DMS79 treated with DMSO at 0.1 percent for 48 hours (cell line): ENCODE results near the gene CRYBG1.
A peak's percentile ranks its signal among the peaks of the same experiment; 100 is the strongest.

Experiments
- DNase-seq: peaks from one replicate; lab custom pipeline; 2025; lab: John Stamatoyannopoulos, UW

Gene CRYBG1, protein sequence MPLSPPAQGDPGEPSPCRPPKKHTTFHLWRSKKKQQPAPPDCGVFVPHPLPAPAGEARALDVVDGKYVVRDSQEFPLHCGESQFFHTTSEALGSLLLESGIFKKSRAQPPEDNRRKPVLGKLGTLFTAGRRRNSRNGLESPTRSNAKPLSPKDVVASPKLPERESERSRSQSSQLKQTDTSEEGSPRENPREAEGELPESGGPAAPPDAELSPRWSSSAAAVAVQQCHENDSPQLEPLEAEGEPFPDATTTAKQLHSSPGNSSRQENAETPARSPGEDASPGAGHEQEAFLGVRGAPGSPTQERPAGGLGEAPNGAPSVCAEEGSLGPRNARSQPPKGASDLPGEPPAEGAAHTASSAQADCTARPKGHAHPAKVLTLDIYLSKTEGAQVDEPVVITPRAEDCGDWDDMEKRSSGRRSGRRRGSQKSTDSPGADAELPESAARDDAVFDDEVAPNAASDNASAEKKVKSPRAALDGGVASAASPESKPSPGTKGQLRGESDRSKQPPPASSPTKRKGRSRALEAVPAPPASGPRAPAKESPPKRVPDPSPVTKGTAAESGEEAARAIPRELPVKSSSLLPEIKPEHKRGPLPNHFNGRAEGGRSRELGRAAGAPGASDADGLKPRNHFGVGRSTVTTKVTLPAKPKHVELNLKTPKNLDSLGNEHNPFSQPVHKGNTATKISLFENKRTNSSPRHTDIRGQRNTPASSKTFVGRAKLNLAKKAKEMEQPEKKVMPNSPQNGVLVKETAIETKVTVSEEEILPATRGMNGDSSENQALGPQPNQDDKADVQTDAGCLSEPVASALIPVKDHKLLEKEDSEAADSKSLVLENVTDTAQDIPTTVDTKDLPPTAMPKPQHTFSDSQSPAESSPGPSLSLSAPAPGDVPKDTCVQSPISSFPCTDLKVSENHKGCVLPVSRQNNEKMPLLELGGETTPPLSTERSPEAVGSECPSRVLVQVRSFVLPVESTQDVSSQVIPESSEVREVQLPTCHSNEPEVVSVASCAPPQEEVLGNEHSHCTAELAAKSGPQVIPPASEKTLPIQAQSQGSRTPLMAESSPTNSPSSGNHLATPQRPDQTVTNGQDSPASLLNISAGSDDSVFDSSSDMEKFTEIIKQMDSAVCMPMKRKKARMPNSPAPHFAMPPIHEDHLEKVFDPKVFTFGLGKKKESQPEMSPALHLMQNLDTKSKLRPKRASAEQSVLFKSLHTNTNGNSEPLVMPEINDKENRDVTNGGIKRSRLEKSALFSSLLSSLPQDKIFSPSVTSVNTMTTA (N-terminal part only)

DNA sequence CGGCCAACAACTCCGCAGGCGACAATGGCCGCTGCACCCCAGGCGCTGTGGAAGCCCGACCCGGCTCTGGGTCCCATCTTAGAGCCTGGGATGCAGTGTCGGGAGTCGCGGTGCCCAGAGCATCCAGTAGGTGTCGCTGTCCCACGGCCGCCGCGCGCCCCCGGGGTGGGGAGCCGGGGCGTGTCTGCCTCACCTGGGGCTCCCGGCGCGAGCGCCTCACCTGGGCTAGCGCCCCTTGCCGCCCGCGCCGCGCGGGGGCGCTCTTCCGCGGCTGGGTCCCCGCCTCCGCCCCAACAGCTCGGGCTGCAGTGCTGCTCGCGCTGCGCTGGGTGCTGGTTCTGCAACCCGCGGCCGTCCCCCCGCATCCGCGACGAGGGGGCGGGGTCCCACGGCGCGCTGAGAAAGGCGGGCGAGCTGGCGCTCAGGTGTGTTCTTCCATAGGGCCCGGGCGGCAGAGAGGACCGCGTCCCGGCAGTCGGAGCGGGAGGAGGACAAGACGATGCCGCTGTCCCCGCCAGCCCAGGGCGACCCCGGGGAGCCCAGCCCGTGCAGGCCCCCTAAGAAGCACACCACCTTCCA is at the start of gene CRYBG1:
CRYBG1 (plus strand) TSS at position 308 of the 579 bp plus-strand sequence; CDS start at position 500, 192 bp downstream.
- DNase-seq: peak; percentile 68

DNA sequence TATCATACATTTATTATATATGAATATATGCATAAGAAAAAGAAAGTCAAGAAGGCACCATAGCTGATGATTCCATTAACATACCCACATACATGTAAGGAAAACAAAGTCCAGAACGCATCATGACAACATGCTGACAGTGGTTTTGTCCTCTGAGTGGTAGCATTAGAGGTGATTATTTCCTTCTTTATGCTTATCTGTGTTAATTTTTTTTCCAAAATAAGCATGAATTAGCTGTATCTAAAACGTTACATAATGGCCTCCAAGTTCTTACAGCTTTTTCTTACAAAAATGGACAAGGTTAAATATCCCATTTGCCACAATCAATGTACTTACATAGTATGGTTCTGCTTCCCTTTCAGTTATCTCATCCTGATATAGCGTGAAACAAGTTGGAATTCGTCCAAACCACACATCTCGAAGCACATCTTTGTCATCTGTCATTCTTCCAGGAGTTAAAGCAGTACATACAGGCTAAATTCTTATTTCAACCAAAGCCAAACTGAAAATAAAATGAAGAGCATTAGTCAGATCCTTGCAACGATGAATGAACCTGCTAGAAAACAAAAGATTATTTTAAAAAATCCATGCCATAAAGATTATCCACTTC is 44.6 kb upstream of the CRYBG1 start:
- DNase-seq: peak; percentile 12

DNA sequence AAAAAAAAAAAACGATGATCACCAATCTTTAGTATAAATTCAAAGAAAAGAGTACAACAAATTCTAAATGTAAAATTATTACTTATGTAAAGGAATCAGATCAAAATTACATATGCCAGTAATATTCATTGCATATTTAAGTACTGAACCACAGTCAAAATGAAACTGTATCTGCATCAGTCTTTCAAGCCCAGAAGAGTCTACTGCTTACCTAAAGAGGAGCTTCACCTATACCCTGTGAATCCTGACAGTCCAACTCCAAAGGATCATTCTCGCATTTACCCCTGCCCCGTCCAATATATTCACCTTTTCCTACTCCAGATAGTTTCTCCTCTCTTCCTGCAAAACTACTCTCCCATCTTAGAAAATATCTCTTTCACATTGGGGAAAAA is 44.1 kb upstream of the CRYBG1 start:
- no peak for DNase-seq

DNA sequence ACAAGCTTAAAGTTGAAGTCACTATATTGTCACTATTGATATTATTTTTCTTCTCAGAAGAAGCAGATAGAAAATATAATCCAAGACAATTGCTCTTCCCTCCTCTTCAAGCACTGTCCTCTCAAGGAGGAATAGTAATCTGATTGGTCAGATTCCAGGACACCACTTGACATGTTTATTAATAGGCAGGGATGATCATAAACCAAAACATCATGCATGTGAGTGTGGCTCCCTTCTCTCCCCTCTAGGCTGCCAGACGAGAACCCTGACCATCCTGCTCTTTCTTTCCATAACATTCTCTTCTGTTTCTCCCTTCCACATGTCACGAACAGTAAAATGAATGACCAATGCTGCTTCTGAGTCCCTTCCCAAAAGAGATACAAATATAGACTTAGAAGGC is 42.5 kb upstream of the CRYBG1 start:
- no peak for DNase-seq

DNA sequence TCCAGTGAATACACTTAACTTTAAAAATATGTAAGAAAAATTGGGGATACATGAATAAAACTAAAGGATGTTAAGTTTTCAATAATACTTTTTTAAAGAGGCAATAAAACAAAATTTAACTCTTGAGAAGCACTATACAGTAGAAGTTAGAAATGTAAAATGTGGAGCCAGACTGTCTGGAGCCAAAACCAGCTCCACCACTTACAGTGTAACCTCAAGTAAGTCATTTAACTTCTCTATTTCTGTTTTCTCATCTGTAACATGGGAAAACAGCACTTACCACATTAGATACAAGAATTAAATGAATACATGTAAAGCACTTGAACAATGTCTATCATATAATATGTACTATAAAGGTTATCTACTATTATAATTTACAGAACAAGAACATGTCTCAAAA is 41.7 kb upstream of the CRYBG1 start:
- DNase-seq: peak; percentile 37

DNA sequence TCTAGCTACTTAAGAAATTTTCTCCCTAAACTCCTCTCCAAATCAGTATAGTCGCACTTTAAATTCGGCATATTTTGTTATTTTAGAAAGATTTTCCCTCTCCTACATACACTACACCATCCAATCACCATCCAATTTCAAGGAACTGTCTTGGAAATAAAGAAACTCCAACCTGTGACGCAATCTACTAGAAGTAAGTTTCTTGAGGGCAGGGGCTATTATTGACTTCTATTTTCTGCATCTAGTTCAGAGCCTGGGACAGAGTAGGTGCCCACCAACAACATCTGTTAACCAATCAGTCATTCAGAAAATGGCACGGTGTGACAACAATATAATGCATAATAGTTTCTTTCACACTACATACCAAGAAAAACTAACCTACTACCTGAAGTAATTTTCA is 38.6 kb upstream of the CRYBG1 start:
- DNase-seq: no peak

DNA sequence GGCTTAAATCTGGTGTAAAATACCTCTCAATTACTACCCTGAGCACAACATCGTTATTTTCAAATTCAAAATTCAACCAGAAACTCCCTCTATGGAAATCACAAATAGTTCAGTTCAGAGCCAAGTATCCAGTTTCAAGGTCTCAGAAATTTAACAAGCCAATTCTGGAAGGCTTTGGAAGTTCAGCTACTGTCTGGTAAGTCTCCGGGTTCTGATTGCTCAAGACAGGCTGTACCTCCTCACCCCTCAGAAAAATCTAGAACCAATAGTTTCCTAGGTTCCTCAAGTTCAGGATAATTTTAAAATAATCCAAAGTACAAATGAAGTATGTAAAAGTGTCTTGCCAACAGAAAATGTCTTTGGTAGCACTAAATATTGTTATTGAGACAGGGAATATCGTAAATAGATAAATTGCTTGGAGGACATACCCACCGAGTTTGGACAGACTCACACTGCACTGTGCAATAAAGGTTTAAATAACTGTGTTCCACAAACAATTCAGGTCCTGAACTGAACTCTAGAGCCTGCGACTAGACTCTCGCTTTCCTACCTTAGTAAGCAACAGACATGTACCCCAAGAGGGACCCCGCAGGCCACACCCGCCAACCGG is 35.7 kb upstream of the CRYBG1 start:
- peak; percentile 15 for DNase-seq

DNA sequence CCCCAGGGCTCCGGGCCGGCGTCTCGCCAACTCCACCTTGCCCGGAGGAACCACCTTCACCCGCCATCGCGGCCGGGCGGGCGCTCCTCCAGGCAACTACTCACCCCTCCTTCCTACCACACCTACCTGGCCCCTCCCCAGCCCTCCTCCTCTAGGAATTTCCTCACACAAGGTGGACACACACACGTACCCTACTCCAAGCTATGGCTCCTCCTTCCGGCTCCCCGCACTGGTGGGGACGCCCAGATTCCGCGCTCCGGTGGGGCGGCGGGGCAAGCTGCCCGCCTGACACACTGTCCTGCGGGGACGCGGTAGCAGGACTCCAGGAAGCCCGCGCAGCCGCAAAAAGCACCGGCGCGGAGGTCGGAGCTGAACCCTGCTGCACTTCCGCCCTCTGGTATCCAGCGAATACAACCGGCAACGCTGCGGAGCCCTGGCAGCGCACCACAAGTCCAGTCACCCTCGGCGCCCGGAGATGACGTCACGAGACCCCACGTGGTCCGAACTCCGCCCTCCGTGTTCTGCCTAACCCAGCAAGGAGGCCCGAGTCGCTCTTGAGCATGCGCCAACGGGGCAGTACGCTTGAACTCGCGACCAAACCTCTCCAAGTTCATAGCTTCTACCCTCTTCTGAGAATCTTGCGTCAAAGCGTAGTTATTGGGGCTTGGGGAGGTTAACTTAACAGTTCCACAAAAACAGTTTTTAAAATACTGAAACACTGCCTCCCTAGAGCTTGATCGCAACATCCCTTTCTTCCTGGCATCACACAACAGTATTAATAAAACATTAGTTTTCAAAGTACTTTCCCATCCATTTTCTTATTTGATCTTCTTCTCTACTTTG is 35.0 kb upstream of the CRYBG1 start, which contains the start of gene ATG5:
ATG5 (minus strand) TSS at position 425 of the 843 bp plus-strand sequence. CDS start 9,552 bp downstream, outside the sequence.
- DNase-seq: peak; percentile 96

DNA sequence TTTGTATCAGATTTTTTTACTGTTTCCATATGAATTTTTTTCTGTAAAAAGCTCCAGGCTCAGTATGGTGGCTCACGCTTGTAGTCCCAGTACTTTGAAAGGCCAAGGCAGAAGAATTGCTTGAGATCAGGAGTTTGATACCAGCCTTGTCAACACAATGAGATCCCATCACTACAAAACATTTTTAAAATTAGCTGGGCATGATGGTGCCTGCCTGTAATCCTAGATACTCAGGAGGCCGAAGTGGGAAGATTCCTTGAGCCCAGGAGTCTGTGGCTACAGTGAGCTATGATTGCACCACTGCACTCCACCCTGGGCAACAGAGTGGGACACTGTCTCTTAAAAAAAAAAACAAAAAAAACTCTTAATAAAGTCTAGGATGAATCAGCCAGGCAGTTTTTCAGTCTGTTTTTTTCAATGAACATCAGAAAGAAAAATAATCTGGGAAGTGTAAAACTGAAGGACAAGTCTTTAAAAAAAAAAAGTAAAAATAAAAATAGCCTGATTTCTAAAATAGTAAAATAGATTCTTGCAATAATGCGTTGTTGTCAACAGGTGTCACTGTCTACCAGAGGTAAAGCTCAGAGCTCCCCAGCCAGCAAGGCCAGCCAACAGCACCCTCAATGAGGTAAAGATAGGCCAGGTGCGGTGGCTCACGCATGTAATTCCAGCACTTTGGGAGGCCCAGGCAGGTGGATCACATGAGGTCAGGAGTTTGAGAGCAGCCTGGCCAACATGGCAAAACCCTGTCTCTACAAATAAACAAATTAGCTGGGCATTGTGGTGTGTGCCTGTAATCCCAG is 25.7 kb upstream of the CRYBG1 start:
- peak; percentile 29 for DNase-seq

DNA sequence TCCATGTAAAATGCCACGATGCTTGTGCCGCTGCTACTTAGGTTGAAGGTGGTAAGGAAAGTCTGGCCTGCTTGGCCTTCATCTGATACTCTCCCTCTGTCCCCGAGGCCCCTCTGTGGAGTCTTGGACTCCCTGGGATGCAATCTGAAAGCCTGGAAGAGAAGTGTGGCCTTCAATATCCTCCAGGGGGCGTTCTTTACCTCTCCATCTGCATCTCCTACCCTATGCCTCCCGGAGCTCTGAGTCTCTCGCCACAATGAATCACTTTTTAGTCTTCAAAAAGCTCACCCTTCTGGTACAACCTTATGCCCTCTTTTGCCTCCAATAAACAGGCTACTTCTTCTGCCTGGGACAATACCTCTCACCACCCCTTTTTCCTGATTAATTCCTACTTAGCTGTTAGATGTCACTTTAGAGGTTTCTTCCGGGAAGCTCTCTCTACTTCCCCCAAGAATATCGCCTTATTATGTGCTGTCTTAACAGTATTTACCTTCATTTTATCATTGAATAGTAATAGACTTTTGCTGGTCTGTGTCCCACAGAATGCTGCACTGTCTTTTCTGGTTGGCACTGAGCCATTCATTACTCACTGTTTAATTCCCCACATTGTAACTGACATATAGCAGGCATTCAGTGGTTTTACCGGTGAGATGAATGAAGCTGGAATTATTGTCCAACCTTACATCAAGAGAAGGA is 21.0 kb upstream of the CRYBG1 start:
- DNase-seq: peak; percentile 39

DNA sequence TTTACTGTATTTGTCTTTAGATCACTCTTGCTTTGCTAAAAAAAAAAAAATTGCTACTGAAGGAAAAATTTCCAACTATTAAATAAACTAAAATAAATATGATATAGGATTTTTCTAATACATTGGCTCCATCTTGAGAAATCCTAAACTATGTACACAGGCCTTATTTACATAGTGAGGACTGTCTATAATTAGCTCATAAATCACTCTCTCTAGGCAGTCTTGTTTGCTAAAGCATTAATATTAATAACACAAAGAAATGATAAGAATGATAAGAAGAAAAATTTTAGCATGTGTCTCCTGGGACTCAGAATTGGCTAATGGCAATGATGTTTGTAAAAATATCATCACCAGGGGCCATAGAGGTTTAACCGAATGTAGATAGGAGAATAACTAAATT is 13.3 kb upstream of the CRYBG1 start:
- no peak for DNase-seq

DNA sequence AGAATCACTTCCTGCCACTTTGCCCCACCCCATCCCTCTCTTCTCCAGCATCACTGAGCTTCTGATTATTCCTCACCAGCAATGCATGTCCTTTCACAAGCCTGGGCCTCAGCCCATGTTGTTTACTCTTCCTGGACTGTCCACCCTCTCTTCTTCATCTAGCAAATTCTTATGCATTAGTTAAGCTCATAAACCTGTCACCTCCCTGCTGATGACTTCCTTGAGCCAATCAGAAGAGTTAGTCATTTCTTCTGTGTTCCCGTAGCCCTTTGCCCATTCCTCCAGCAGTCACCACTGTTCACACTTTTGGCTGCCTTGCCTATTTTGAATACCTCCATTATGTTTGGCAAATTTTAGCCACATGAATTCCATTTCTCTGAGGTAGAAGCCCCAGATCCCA is 4.1 kb upstream of the CRYBG1 start:
- DNase-seq: no peak

DNA sequence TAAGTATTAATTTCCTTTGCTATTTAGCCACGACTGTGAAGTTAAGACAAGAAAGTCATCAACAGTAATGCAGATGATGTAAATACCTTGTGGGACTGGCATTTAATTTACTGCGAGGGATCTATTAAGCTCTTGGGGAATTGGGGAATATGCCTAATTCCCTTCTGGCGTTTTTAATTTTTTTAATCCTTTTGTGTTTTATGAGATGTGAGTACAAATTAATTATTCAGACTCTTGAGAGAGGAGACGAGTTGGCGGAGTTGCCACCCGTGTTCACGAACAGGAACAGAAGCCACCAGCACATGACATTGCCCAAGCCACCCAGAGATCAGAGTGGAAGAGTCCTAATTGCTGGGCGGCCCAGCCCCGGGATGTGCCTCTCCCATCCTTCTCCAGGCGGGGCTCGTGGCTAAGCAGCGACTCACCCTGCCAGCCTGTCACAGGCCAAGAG is 533 bp upstream of the CRYBG1 start:
- no peak for DNase-seq

DNA sequence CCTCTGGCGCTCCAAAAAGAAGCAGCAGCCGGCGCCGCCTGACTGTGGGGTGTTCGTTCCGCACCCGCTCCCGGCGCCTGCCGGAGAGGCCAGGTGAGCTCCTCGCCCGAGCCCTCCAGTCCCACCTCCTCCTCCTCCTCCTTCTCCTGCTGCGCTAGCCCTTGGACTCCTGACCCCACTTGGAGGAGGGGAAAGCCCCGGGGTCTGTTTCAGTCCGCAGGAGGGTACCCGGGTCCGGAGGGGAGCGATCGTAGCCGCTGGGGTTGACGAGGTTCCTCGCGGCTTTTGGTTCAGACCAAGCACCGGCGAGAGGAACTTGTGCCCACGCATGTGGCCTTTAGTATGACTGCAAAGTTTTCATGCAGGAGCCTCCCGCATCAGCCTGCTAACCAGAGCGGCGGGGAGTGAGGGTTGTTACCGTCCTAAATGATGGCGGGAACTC is 493 bp downstream of the CRYBG1 start:
- DNase-seq: no peak

DNA sequence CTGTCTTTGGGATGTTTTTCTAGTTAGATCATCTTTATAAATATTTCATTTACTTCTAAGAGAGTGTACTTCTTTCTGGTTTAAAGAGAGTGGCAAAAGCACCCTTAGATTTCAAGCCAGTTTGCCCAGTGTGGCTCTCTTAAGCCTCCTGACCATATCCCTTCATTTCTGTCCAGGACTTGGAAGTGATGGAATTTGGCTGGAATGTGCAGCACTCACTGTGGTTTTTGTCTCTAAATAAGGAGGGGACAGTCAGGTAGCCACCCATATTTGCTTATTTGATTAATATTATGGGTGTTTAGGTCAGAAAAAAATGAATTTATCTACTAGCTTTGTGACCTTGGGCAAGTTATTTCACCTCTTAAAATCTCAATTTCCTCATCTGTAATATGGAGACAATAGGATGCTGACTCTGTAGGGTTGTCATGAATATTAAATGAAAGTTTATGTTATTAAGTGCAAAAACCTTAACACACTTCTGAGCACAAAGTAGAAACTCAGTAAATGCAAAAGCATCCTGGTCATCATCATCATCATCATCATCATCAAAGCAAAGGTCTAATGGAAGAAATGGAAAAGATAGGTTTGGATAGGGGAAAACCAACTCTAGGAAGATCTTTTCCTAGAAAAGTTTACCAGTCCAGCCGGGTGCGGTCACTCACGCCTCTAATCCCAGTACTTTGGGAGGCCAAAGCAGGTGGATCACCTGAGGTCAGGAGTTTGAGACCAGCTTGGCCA is 3.1 kb downstream of the CRYBG1 start:
- DNase-seq: no peak

DNA sequence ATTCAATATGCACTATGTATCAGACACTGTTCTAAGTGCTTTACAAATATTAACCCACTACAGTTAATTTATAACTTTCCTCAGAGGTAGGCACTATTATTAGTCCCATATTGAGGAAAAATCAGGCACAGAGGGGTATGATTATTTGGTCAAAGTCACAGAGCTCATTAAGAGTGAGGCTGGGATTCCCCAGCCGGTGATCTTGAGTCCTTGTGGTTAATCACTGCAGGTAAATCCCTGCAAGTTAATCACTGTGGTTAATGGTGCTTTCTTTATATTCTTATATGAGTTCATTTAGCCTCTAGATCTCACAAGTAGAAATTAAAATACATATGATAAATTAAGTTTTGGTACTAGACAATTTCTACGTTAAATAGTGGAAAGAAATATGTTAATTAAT is 9.2 kb downstream of the CRYBG1 start:
- no peak for DNase-seq

DNA sequence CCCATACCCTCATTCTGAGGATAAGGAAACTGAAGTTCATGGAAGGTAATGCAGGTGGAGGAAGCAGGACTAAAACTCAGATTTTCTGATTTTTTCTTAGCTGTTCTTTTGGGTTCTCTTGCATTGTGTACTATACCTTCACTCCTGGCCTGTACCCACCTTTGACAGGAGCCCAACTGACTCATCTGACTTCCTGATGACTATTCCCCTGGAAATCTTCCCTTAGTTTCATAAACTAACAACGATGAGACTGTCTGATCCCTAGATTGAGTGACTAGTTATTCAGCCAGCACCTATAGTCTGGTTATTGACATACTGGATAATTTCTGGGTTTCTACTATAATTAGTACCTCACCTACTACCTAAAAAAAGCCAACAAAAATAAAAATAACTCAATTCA is 10.1 kb downstream of the CRYBG1 start:
- no peak for DNase-seq
